Measurements from ENCODE around the gene GLDC.

GRCh38 chr9:6646293-6646636 is 736 bp upstream of the GLDC start:
- no peak for TF ChIP-seq CTCF (IDR thresholded peaks at IDR 0.05; ENCODE audit: insufficient read depth, low read length, poor library complexity, severe bottlenecking)
- TF ChIP-seq EZH2phosphoT487 (conservative IDR thresholded peaks at IDR 0.05; ENCODE audit: low read length): no peak

Data from SU-DHL-6 (cell line).